Neuronal stem cell (in vitro differentiated cells): ENCODE results near the gene TBC1D5.

Source experiments
- DNase-seq: peaks from one replicate; pipeline ENCODE4 v3.0.0-alpha.2; 2013; ENCODE audit warnings: low spot score
- H2AFZ ChIP-seq: one replicate; pipeline ENCODE4 v1.6.1; 2013; ENCODE audit warnings: mild to moderate bottlenecking, low read length, inconsistent platforms
- H2AK5ac ChIP-seq: 2 replicates; pipeline ENCODE4 v1.6.1; 2013; ENCODE audit warnings: low read depth, mild to moderate bottlenecking, inconsistent platforms, low read length, moderate library complexity, mixed read lengths
- H2BK120ac ChIP-seq: 2 replicates; pipeline ENCODE4 v1.6.1; 2013; ENCODE audit warnings: low read depth, mild to moderate bottlenecking, inconsistent platforms, low read length, moderate library complexity, mixed read lengths
- H2BK12ac ChIP-seq: one replicate; pipeline ENCODE4 v1.6.1; 2013; ENCODE audit warnings: low read length, inconsistent platforms
- H2BK15ac ChIP-seq: 2 replicates; pipeline ENCODE4 v1.6.1; 2013; ENCODE audit warnings: mild to moderate bottlenecking, low read length, inconsistent platforms, mixed read lengths
- H2BK5ac ChIP-seq: one replicate; pipeline ENCODE4 v1.6.1; 2013; ENCODE audit warnings: inconsistent platforms, mild to moderate bottlenecking, low read length, moderate library complexity
- H3K14ac ChIP-seq: one replicate; pipeline ENCODE4 v1.6.1; 2013; ENCODE audit warnings: low read length, inconsistent platforms
- H3K18ac ChIP-seq: 2 replicates; pipeline ENCODE4 v1.6.1; 2013; ENCODE audit warnings: low read length, inconsistent platforms
- H3K23ac ChIP-seq: 2 replicates; pipeline ENCODE4 v1.6.1; 2013; ENCODE audit warnings: low read depth, mild to moderate bottlenecking, mixed read lengths, low read length, inconsistent platforms; ENCODE audit not compliant: poor library complexity
- H3K27ac ChIP-seq: replicated peaks from 3 replicates; pipeline ENCODE4 v1.5.1; 2013; ENCODE audit warnings: low read length, inconsistent platforms
- H3K27me3 ChIP-seq, 3 experiments: 2 replicates each; pipeline ENCODE4 v1.6.1; 2013; ENCODE audit warnings: low read length in 3 of 3, mild to moderate bottlenecking in 2 of 3, inconsistent platforms in 1 of 3, low read depth in 1 of 3, mixed read lengths in 1 of 3, moderate library complexity in 1 of 3; ENCODE audit not compliant: control insufficient read depth in 3 of 3, insufficient read depth in 3 of 3
- H3K36me3 ChIP-seq, 2 donors: replicated peaks in 1 of 2; 2 replicates each; pipeline ENCODE4 v1.6.1; 2013; ENCODE audit warnings: low read length in 2 of 2; ENCODE audit not compliant: control insufficient read depth in 2 of 2, insufficient read depth in 2 of 2
- H3K4ac ChIP-seq: 2 replicates; pipeline ENCODE4 v1.6.1; 2013; ENCODE audit warnings: inconsistent platforms, mild to moderate bottlenecking, low read length, moderate library complexity
- H3K4me1 ChIP-seq, 2 donors: 1 replicate in 1 of 2; 2 replicates in 1 of 2; pipeline ENCODE4 v1.6.1; 2013; ENCODE audit warnings: low read length in 2 of 2, low read depth in 1 of 2; ENCODE audit not compliant: control insufficient read depth in 2 of 2, insufficient read depth in 1 of 2
- H3K4me2 ChIP-seq: one replicate; pipeline ENCODE4 v1.6.1; 2013; ENCODE audit warnings: mild to moderate bottlenecking, low read length, inconsistent platforms; ENCODE audit not compliant: insufficient read depth, poor library complexity, severe bottlenecking
- H3K4me3 ChIP-seq, 2 donors: 2 replicates each; pipeline ENCODE4 v1.5.1; 2013; ENCODE audit warnings: low read length in 2 of 2, mild to moderate bottlenecking in 2 of 2, inconsistent platforms in 1 of 2, moderate library complexity in 1 of 2
- H3K79me1 ChIP-seq: one replicate; pipeline ENCODE4 v1.6.1; 2013; ENCODE audit warnings: low read depth, mild to moderate bottlenecking, inconsistent platforms, low read length, moderate library complexity
- H3K9ac ChIP-seq: one replicate; pipeline ENCODE4 v1.6.1; 2013; ENCODE audit warnings: mild to moderate bottlenecking, low read depth, low read length, inconsistent platforms; ENCODE audit not compliant: poor library complexity
- H3K9me3 ChIP-seq, 2 donors: replicated peaks in 1 of 2; 2 replicates each; pipeline versions ENCODE3 to v1.6.1; 2013; ENCODE audit warnings: low read length in 2 of 2, mild to moderate bottlenecking in 2 of 2, inconsistent platforms in 1 of 2, low read depth in 1 of 2, mixed read lengths in 1 of 2, moderate library complexity in 1 of 2; ENCODE audit not compliant: control insufficient read depth in 2 of 2, insufficient read depth in 1 of 2
- H4K8ac ChIP-seq: one replicate; pipeline ENCODE4 v1.6.1; 2013; ENCODE audit warnings: low read depth, mild to moderate bottlenecking, inconsistent platforms, low read length, moderate library complexity
- H4K91ac ChIP-seq: one replicate; pipeline ENCODE4 v1.6.1; 2013; ENCODE audit warnings: low read length, low read depth, mild to moderate bottlenecking, inconsistent platforms; ENCODE audit not compliant: poor library complexity
- WGBS, 2 donors: extraction: QIAGEN DNeasy Blood & Tissue Kit; methylation state at CpG; one replicate each; pipeline ENCODE4 v1.1.7; 2013; ENCODE audit warnings: missing lambda C conversion rate in 2 of 2, mixed read lengths in 1 of 2; ENCODE audit not compliant: insufficient read length in 2 of 2, insufficient replicate concordance in 1 of 2; ENCODE audit errors: extremely low coverage in 2 of 2; 5-methylcytosine and 5-hydroxymethylcytosine counted together

The TBC1D5 gene

GRCh38 chr3:17544632-17545031, 197.8 kb downstream of the TBC1D5 start:
- no peak overlapping the region for H2BK5ac ChIP-seq
- DNase-seq, result no peak
- H3K23ac ChIP-seq, result no peak overlapping the region
- no peak overlapping the region for H2AK5ac ChIP-seq
- WGBS, 2 donors, result no CpG with 5 or more reads among the region's 2 CpGs
- no peak overlapping the region for H3K4me3 ChIP-seq
- no peak overlapping the region for H2BK120ac ChIP-seq
- no peak overlapping the region for H3K9ac ChIP-seq
- H3K36me3 ChIP-seq, result no peaks in the 10 kb centered on the region
- no peak overlapping the region for H3K14ac ChIP-seq
- H3K18ac ChIP-seq, result no peak overlapping the region
- no peak overlapping the region for H3K4me2 ChIP-seq
- H3K27me3 ChIP-seq, result no peaks in the 10 kb centered on the region
- H2BK15ac ChIP-seq, result no peak overlapping the region
- peaks cover 0 to 3% of the 10 kb centered on the region in 2 donors for H3K9me3 ChIP-seq
- H2BK12ac ChIP-seq, result no peak overlapping the region
- H3K4me1 ChIP-seq, result no peaks in the 10 kb centered on the region
- no peaks in the 10 kb centered on the region for H3K79me1 ChIP-seq
- H2AFZ ChIP-seq, result no peak overlapping the region
- no peak overlapping the region for H4K91ac ChIP-seq
- no peak overlapping the region for H4K8ac ChIP-seq
- H3K4ac ChIP-seq, result no peak overlapping the region
- no peak overlapping the region for H3K27ac ChIP-seq

- Histone ChIP-seq H3K14ac (no peak overlapping the region), H4K8ac (no peak overlapping the region), H3K4me2 (no peak overlapping the region), H3K4me3 (no peak overlapping the region), H2AK5ac (no peak overlapping the region), H3K4ac (no peak overlapping the region), H3K79me1 (no peaks in the 10 kb centered on the region), H3K27ac (no peak overlapping the region), H2BK12ac (no peak overlapping the region), H3K9ac (no peak overlapping the region), H3K36me3 (no peaks in the 10 kb centered on the region), H3K9me3 (peaks cover 2 to 3% of the 10 kb centered on the region in 2 donors), H3K23ac (no peak overlapping the region), H2BK15ac (no peak overlapping the region), H2BK5ac (no peak overlapping the region), H3K4me1 (no peaks in the 10 kb centered on the region), H2AFZ (no peak overlapping the region), H3K18ac (no peak overlapping the region), H2BK120ac (no peak overlapping the region), H4K91ac (no peak overlapping the region), H3K27me3 (no peaks in the 10 kb centered on the region)
- no peak for DNase-seq
- WGBS, 2 donors, result no CpG with 5 or more reads among the region's 1 CpG
Observed at GRCh38 chr3:17542591-17542990, 199.8 kb downstream of the TBC1D5 start.

GRCh38 chr3:17539436-17539835, 203.0 kb downstream of the TBC1D5 start:
- Histone ChIP-seq H2AK5ac (no peak overlapping the region), H3K23ac (no peak overlapping the region), H3K14ac (no peak overlapping the region), H2BK15ac (no peak overlapping the region), H3K79me1 (no peaks in the 10 kb centered on the region), H3K9ac (no peak overlapping the region), H3K27ac (no peak overlapping the region), H3K27me3 (no peaks in the 10 kb centered on the region), H2BK12ac (no peak overlapping the region), H3K36me3 (no peaks in the 10 kb centered on the region), H4K91ac (no peak overlapping the region), H3K18ac (no peak overlapping the region), H2AFZ (no peak overlapping the region), H3K4me1 (peaks cover 0 to 1% of the 10 kb centered on the region in 2 donors), H3K4me3 (no peak overlapping the region), H2BK5ac (no peak overlapping the region), H3K4me2 (no peak overlapping the region), H2BK120ac (no peak overlapping the region), H3K9me3 (peaks cover 2 to 3% of the 10 kb centered on the region in 2 donors), H3K4ac (no peak overlapping the region), H4K8ac (no peak overlapping the region)
- DNase-seq, result no peak
- no CpG with 5 or more reads among the region's 3 CpGs for WGBS, 2 donors

GRCh38 chr3:17535274-17535673, 207.2 kb downstream of the TBC1D5 start:
- Histone ChIP-seq H3K14ac (no peak overlapping the region), H3K9me3 (peaks cover 0 to 2% of the 10 kb centered on the region in 2 donors), H4K8ac (no peak overlapping the region), H3K9ac (no peak overlapping the region), H2AK5ac (no peak overlapping the region), H3K79me1 (no peaks in the 10 kb centered on the region), H2BK5ac (no peak overlapping the region), H2BK12ac (no peak overlapping the region), H2AFZ (no peak overlapping the region), H3K27me3 (no peaks in the 10 kb centered on the region), H3K4me3 (no peak overlapping the region), H3K18ac (no peak overlapping the region), H3K27ac (no peak overlapping the region), H3K4me1 (peaks cover 0 to 1% of the 10 kb centered on the region in 2 donors), H4K91ac (no peak overlapping the region), H3K23ac (no peak overlapping the region), H3K4ac (no peak overlapping the region), H3K4me2 (no peak overlapping the region), H2BK15ac (no peak overlapping the region), H2BK120ac (no peak overlapping the region), H3K36me3 (no peaks in the 10 kb centered on the region)
- no peak for DNase-seq
- no CpG with 5 or more reads among the region's 2 CpGs for WGBS, 2 donors
